ENCODE data around the gene SELP.

Gene SELP

DNA sequence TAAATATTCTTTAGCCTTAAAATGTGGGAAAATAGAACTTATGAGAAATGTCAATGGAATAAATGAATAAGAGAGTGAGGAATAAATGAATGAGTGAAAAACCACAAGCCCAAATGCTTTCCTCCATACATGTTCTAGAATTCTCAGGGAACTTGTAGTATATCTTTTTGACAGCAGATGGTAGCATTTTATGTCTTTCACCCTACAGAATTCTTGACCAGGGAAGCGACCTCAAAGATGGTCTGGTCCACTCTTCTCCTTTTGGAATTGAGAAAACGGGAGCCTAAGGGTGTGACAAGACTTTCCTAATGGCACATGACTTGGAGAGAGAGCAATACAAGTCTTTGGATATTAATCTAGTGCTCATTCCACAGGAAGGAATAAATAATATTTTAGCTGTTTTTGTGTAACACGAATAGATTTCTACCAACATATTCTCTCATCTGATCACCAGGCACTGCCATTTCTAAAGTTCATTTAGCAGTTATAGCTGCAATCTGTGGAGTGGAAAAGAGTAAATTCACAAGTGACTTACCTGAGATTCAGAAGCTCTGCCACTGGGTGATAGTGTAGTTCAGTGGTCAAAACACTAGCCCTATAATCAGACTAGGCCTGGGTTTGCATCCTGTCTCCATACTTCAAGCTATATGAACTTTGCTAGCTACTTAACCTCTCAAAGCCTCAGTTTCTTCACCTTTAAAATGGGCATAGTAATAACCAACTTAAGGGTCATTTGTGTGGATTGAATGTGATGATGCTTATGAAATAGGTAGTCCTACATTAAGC lies 28.6 kb downstream of the SELP start:
- FAIRE-seq (no peak), DNase-seq (ENCODE audit: insufficient read length, low spot score) (no peak)
- no peak for TF ChIP-seq POLR2A (IDR thresholded peaks at IDR 0.05; ENCODE audit: low read depth, low read length)

DNA sequence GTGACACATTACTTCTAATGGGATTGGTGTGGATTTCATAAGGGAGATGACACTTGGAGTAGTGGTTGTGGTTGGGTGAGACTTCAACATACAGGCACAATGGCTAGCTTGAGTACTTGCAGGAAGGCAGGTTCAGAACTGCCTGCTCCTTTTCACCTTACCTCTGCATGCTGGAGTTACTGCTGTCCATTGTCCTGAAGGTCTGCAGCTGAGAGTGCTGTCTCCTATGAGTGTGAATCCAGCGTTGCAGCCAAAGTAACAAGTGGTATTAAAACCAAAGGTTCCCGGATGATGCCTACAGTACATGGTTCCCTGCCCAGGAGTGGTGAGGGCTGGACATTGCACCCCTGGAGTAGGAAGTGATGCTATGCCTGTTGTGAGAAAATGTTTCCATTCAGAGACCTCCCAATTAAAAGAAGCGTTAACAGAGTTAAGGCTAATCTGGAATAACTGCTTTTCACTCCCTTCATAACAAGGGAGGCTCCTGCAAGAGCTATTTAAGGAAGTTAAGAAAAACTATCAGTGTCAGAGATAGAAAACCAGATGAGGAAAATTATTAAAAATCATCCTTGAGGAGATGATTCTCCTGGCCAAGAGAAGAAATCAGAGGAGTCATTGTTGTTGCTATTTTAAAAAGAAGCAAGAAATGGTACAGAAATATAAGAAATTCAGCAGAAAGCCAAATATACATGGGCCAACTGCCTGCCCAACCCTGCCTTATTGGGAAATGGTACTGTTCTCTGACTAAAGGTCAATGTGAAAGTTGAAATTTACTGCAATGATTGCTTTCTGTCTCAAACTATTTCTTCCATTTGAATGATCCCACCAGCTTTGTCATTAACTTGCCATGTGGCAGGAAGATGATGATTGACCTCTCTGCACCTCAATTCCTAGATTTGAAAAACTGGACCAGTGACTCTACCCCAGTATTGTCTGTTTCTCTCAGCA lies 33.9 kb downstream of the SELP start:
- no peak for DNase-seq (ENCODE audit: insufficient read length, low spot score)
- no peak for FAIRE-seq
- no peak for TF ChIP-seq POLR2A (IDR thresholded peaks at IDR 0.05; ENCODE audit: low read depth, low read length)

DNA sequence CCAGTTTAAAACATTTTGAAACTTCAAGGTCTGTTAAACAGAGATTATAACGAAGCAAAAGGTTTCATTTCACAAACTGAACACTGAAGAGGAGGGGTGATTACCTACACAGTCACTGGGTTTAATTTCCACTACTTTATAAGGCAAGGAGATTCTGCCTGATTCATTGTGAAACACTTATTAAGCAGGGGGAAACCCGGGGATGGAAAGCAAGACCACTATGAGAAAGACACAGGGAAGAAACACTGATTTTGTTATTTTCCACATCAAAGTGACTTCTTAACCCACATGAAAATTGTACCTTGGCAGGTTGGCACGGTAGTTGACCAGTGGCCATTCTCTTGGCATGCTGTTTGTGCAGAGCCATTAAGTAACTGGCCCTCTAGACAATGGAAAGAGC lies 35.5 kb downstream of the SELP start:
- DNase-seq (ENCODE audit: insufficient read length, low spot score) (no peak), FAIRE-seq (no peak)
- TF ChIP-seq POLR2A (IDR thresholded peaks at IDR 0.05; ENCODE audit: low read depth, low read length), result no peak

DNA sequence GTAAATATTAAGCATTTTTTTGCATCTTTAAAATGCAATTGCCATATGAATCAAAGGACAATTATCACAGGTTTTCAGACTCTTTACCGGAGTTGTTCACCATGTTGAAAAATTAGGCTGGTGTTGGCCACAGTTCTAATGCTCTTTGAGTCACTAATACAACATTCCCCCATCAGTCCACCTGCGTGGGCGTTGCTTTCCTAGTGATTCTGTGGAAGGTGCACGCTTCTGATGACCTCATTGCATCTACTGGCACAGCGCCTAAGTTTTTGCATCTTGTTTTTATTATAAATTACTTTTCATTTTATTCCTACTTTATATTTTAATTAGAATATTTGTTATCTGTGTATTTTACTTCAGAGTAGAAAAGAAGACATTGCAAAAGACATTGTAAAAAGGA lies 39.0 kb downstream of the SELP start:
- FAIRE-seq (no peak), DNase-seq (ENCODE audit: insufficient read length, low spot score) (no peak)
- no peak for TF ChIP-seq POLR2A (IDR thresholded peaks at IDR 0.05; ENCODE audit: low read depth, low read length)

DNA sequence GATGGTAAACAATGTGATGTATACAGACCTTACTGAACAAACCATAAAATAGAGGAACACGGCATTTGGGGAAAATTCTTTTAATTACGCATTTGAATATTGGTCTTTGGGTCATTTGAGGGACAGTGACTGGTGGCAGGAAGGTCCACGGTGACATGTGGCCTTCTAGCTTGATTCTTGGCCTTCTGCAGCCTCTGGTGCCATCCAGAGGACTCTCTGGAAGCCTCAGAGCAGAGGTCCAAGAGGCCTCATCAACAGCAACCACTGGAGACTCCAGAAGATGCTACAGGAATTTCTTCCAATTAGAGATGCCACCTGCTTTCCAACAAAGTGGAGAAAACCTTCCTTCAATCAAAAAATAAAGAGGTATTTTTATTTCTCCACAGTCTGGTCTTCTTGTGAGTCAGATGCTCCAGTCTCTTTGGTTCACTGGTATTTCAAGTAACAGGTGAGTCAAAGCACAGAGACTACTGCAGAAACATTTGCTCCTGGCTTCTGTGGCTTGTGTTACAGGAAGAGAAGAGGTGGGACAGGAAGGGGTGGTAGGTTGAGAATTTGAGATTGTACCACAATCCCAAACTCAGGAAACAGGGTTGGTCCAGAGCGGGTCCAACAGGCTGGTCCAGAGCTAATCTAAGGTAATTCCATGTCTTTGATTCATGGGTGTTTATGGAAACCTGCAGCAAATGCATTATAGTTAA lies 41.0 kb downstream of the SELP start:
- TF ChIP-seq POLR2A (IDR thresholded peaks at IDR 0.05; ENCODE audit: low read depth, low read length), result no peak
- DNase-seq (ENCODE audit: insufficient read length, low spot score) (no peak), FAIRE-seq (no peak)

DNA sequence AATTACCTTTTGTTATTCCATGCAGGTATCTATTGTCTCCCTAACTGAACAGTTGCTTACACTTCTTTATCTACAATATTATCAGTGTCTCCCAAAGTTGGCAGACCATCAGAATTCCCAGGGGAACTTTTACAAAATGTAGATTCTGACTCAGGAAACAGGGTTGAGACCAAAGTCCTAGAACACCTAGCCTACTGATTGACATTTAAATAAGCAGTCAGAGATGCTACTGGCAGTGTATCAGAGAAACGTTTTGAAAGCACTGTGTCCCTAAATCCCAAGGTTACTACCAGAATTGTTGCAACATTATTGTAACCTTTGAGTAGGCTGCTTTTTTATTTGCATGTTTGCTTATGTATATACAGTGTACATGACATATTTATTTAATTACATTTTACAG lies 41.8 kb downstream of the SELP start:
- DNase-seq (ENCODE audit: insufficient read length, low spot score) (no peak), FAIRE-seq (no peak)
- no peak for TF ChIP-seq POLR2A (IDR thresholded peaks at IDR 0.05; ENCODE audit: low read depth, low read length)

DNA sequence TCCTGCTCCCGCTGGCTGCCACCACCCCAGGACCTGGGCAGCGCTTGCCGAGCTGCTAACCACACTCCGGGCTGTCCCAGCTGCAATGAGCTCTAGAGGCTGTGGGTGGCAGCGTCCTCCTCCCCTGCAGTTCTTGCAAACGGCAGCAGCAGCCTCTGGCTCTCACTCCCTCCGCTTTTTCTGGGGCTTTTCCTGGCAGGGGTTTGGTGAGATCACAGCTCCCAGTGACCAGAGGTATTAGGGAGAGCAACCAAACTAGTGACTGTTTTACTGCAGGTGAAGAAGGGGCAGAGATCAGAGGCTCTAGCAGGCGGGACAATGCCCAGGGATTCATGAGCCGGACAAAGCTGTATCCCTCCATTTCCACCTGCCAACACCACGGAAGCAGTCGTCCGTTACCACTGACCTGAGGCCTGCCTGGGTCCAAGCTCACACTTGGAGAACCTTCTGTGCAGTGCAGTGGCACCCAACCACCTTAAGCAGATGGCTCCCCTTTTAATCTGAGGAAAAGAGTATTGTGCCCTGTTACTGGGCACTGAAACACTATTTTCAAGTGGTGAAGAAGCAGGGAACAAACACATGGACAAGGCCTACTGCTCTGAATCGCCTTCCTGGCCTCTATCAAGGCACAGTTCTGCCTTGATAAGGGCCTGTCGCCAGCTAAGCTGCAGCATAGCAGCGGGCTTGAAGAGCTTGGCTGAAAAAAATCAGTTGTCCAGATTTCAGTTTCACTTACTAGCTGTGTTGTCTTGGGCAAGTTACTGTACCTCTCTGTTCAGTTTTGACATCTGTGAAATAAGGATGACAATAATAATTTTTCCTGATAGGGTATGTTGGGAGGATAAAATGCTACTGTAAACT lies 43.3 kb downstream of the SELP start, which contains the start of gene F5:
Gene F5 (minus strand): TSS at position 87 of the 861 bp plus-strand sequence. CDS start 95 bp downstream, outside the sequence.
- DNase-seq (ENCODE audit: insufficient read length, low spot score), result peak; percentile 33

DNA sequence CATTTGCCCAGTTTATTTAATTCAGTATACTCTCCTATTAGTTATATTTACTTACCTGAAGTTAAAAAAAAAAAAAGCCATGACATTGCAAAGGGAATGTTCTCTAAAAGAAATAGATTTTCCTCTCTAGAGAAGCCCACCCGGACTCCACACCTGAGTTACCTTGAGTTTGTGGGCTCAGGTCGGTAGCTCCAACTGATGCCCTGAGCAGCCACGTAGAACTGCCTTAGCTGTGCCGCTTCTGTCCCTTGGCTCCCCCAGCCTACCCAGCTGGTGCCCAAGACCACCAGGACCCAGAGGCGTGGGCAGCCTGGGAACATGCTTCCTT lies 43.9 kb downstream of the SELP start:
- TF ChIP-seq POLR2A (IDR thresholded peaks at IDR 0.05; ENCODE audit: low read depth, low read length), result no peak
- FAIRE-seq (no peak), DNase-seq (ENCODE audit: insufficient read length, low spot score) (no peak)

More for the DNA sequence above, 43.3 kb downstream of the SELP start, which contains the start of gene F5:
- TF ChIP-seq POLR2A (IDR thresholded peaks at IDR 0.05; ENCODE audit: low read depth, low read length), result no peak
- FAIRE-seq, result no peak

DNA sequence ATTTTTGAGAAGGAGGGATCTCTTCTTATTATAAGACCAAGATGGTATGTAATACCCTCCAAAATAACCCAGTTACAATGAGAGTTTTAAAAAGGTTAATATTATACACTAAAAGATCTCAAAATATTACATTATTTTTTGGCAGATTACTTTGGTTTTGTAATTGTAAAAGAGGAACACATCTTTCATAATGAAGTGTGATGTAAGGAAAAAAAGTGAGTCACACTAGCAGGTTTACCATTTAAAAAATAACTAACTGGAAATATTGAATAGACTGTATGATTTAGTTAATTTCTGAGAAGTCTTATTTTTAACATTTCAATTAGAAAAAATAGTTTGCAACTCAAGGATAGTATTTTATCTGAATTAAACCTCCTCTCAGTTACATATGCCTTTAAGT lies 44.7 kb downstream of the SELP start:
- DNase-seq (ENCODE audit: insufficient read length, low spot score) (no peak), FAIRE-seq (no peak)
- TF ChIP-seq POLR2A (IDR thresholded peaks at IDR 0.05; ENCODE audit: low read depth, low read length), result no peak

DNA sequence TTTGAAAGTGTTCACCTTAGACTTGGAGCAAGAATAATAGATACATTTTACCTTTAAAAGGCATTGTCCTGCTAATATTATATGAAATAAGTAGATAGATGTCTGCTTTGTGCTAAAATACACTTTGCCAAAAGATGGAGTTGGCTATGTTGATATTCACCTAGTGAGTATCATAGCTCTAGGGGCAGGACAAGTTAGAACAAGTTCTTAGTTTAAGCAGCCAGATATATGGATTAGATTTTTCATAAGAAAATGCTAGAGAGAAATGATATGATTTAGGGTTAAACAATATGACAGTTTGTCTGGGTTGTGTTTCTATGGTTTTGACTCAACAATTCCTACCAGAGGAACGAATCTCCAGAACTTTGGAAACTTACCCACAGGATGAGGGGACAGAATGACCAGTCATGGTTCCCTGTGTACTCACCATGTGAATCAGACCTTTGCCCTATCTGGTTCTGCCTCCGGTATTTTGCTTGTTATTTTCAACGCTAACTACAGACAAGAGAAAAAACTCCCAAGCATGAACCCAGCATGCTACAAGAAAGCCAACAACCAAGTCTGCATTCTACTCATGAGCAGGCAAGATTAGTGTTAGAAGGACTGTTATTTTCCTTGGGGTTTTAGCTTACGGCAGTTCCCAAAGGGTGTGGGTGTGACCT lies 45.3 kb downstream of the SELP start:
- FAIRE-seq (no peak), DNase-seq (ENCODE audit: insufficient read length, low spot score) (no peak)
- TF ChIP-seq POLR2A (IDR thresholded peaks at IDR 0.05; ENCODE audit: low read depth, low read length), result no peak

DNA sequence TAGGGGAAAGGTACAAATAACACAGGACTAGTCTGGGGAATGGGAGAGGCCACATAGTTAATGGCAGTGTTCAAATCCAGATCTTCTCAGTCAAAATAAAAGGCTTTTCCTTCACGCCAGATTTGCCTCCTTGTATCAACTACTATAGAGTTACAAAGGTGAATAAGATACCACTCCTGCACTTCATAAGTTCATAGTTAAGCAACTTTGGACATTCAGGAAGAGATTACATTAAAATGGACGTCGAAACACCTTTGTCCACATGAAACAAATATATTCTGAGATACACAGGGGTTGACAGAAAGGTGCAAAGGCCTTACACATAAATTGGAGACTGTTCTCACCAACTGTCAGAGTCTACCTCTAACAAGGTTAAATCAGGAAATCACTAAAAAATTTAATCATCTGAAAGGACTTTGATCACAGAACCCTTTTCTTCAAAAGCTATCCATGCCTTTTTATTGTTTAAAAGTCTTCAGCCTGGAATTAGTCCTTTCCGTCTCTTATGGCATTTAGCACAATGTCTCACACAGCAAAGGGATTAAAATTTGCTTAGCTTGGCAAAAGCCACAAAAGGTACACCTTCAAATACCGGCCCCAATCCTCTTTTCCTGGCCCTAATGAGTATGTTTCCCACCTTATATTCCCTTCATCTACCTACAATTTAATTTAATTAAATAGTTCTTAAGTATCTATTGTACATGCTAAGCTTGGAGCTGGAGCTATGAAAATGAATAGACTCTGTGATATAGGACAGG lies 51.8 kb downstream of the SELP start:
- FAIRE-seq (no peak), DNase-seq (ENCODE audit: insufficient read length, low spot score) (no peak)
- no peak for TF ChIP-seq POLR2A (IDR thresholded peaks at IDR 0.05; ENCODE audit: low read depth, low read length)

DNA sequence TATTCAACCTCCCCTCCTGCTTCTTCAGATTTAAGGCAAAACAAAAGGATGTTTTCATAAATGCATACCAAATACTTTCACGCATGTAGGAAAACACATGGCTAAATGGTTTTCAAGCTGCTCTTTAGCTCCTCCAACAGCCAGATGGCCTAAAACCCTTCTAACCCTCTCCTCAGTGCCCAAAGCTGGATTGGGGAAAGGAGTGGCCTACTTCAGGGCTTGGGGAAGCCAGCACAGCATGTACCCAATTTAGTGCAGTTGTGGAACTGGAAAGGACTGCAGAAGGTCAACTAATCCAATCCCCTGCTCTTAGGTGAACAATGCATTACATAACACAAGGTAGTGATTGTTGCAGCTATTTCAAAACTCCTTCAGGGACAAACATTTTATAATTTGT lies 53.0 kb downstream of the SELP start:
- TF ChIP-seq POLR2A (IDR thresholded peaks at IDR 0.05; ENCODE audit: low read depth, low read length), result no peak
- FAIRE-seq, result no peak
- no peak for DNase-seq (ENCODE audit: insufficient read length, low spot score)

Data from H54 (cell line).